H1 (cell line): Measurements from ENCODE around the gene FAM3B. TPM values are rescaled to one million over a fixed set of nuclear protein-coding genes. Genes with fewer than 3 reads are reported as not detected.
A peak's percentile ranks its signal among the peaks of the same experiment; 100 is the strongest.

ENCODE experiments used
- CTCF ChIA-PET: fragments of 300-600 bp; sonication (Branson Sonifier 250); formaldehyde crosslinking; loops from one replicate; lab custom pipeline; 2021; ENCODE audit not compliant: partially characterized antibody; lab: Charles Lee
- POLR2A ChIA-PET: fragments of 300-600 bp; sonication (Branson Sonifier 250); formaldehyde crosslinking; loops from one replicate; lab custom pipeline; 2021; ENCODE audit warnings: inconsistent platforms; ENCODE audit not compliant: partially characterized antibody; lab: Charles Lee
- DNase-seq, 2 experiments: peaks; one replicate each; pipeline versions ENCODE4 v3.0.0 to v3.0.0-alpha.2; 2010 to 2022; ENCODE audit warnings: low spot score in 2 of 2, low read depth in 1 of 2, mixed read lengths in 1 of 2
- FAIRE-seq: peaks from 2 replicates; lab custom pipeline; 2011; peaks lifted over from hg19 to GRCh38; lab: Jason Lieb, UNC
- H2AFZ ChIP-seq: 2 replicates; pipeline ENCODE4 v1.8.1; 2012; ENCODE audit warnings: low read length, inconsistent platforms
- H2AK5ac ChIP-seq: 2 replicates; pipeline ENCODE4 v1.6.1; 2013; ENCODE audit warnings: low read depth, low read length
- H2BK120ac ChIP-seq: replicated peaks from 2 replicates; pipeline ENCODE3; 2013; ENCODE audit warnings: low read depth, low read length, inconsistent platforms
- H2BK12ac ChIP-seq: 2 replicates; pipeline ENCODE4 v1.6.1; 2013; ENCODE audit warnings: low read depth, low read length
- H2BK15ac ChIP-seq: 2 replicates; pipeline ENCODE4 v1.6.1; 2013; ENCODE audit warnings: low read length
- H2BK20ac ChIP-seq: 2 replicates; pipeline ENCODE4 v1.6.1; 2013; ENCODE audit warnings: low read length
- H2BK5ac ChIP-seq: 2 replicates; pipeline ENCODE4 v1.6.1; 2013; ENCODE audit warnings: low read depth, low read length
- H3K14ac ChIP-seq: 2 replicates; pipeline ENCODE4 v1.6.1; 2013; ENCODE audit warnings: inconsistent platforms; ENCODE audit not compliant: insufficient read length
- H3K18ac ChIP-seq: 2 replicates; pipeline ENCODE4 v1.6.1; 2013; ENCODE audit warnings: low read length; ENCODE audit errors: extremely low read depth
- H3K23ac ChIP-seq: 2 replicates; pipeline ENCODE4 v1.6.1; 2013; ENCODE audit warnings: inconsistent platforms; ENCODE audit not compliant: insufficient read length
- H3K23me2 ChIP-seq: 2 replicates; pipeline ENCODE4 v1.6.1; 2013; ENCODE audit warnings: low read depth, low read length
- H3K27ac ChIP-seq: 2 replicates; pipeline ENCODE4 v1.6.1; 2011; ENCODE audit warnings: low read depth, low read length, inconsistent platforms
- H3K27me3 ChIP-seq, 4 experiments: replicated peaks in 1 of 4; 1 replicate in 1 of 4; 2 replicates in 3 of 4; pipeline versions ENCODE4 v1.6.1 to v1.8.1; 2011 to 2013; ENCODE audit warnings: low read length in 3 of 4, mild to moderate bottlenecking in 3 of 4, inconsistent platforms in 2 of 4, mixed read lengths in 2 of 4, moderate library complexity in 1 of 4; ENCODE audit not compliant: control insufficient read depth in 3 of 4, insufficient read depth in 3 of 4; ENCODE audit errors: extremely low read depth in 1 of 4
- H3K36me3 ChIP-seq, 4 experiments: 2 replicates each; pipeline versions ENCODE4 v1.6.1 to v1.8.1; 2011 to 2013; ENCODE audit warnings: mild to moderate bottlenecking in 4 of 4, low read length in 3 of 4, moderate library complexity in 2 of 4, control low read depth in 1 of 4, inconsistent platforms in 1 of 4; ENCODE audit not compliant: insufficient read depth in 4 of 4, control insufficient read depth in 2 of 4
- H3K4ac ChIP-seq: replicated peaks from 2 replicates; pipeline ENCODE3; 2013; ENCODE audit warnings: low read length, low read depth, mixed read lengths, inconsistent platforms; ENCODE audit not compliant: insufficient read length
- H3K4me1 ChIP-seq, 4 experiments: replicated peaks in 1 of 4; 1 replicate in 1 of 4; 2 replicates in 3 of 4; pipeline versions ENCODE4 v1.6.1 to v1.8.1; 2011 to 2013; ENCODE audit warnings: low read length in 3 of 4, inconsistent platforms in 2 of 4, mixed read lengths in 1 of 4; ENCODE audit not compliant: insufficient read depth in 4 of 4, control insufficient read depth in 3 of 4
- H3K4me2 ChIP-seq, 2 experiments: 2 replicates each; pipeline versions ENCODE4 v1.6.1 to v1.8.1; 2011 to 2013; ENCODE audit warnings: low read depth in 2 of 2, low read length in 2 of 2, control low read depth in 1 of 2, inconsistent platforms in 1 of 2, mild to moderate bottlenecking in 1 of 2; ENCODE audit not compliant: insufficient read depth in 1 of 2
- H3K4me3 ChIP-seq, 4 experiments: fragments of 200-600, 300-600 bp in 1 of 4; sonication (generic), shearing (Covaris generic), sonication (Bioruptor Twin) in 1 of 4; 2 replicates each; pipeline versions ENCODE4 v1.5.1 to v1.8.1; 2011 to 2016; ENCODE audit warnings: low read length in 4 of 4, low read depth in 3 of 4, control low read depth in 2 of 4, inconsistent platforms in 2 of 4, mild to moderate bottlenecking in 2 of 4, mixed read lengths in 1 of 4, moderate library complexity in 1 of 4; ENCODE audit not compliant: insufficient read depth in 2 of 4; ENCODE audit errors: extremely low read depth in 1 of 4
- H3K56ac ChIP-seq: replicated peaks from 2 replicates; pipeline ENCODE3; 2013; ENCODE audit warnings: low read depth, mild to moderate bottlenecking, mixed read lengths, low read length, inconsistent platforms; ENCODE audit not compliant: insufficient read length
- H3K79me1 ChIP-seq: 2 replicates; pipeline ENCODE4 v1.6.1; 2013; ENCODE audit warnings: low read depth, low read length, control low read depth
- H3K79me2 ChIP-seq, 2 experiments: 2 replicates each; pipeline versions ENCODE4 v1.6.1 to v1.8.1; 2012 to 2013; ENCODE audit warnings: low read length in 2 of 2, mild to moderate bottlenecking in 2 of 2, inconsistent platforms in 1 of 2; ENCODE audit not compliant: insufficient read depth in 2 of 2, control insufficient read depth in 1 of 2
- H3K9ac ChIP-seq, 4 experiments: replicated peaks in 1 of 4; 1 replicate in 1 of 4; 2 replicates in 3 of 4; pipeline versions ENCODE4 v1.6.1 to v1.8.1; 2011 to 2013; ENCODE audit warnings: low read depth in 3 of 4, low read length in 3 of 4, control low read depth in 2 of 4, mild to moderate bottlenecking in 2 of 4, moderate library complexity in 2 of 4, inconsistent platforms in 1 of 4; ENCODE audit errors: extremely low read depth in 1 of 4
- H3K9me3 ChIP-seq, 2 experiments: 2 replicates each; pipeline versions ENCODE4 v1.6.1 to v1.8.1; 2012 to 2013; ENCODE audit warnings: mild to moderate bottlenecking in 2 of 2, moderate library complexity in 2 of 2, control low read depth in 1 of 2, inconsistent platforms in 1 of 2, low read depth in 1 of 2, low read length in 1 of 2, mixed read lengths in 1 of 2; ENCODE audit not compliant: insufficient read depth in 2 of 2
- H4K20me1 ChIP-seq, 2 experiments: replicated peaks in 1 of 2; 2 replicates each; pipeline versions ENCODE3 to v1.8.1; 2011 to 2013; ENCODE audit warnings: inconsistent platforms in 2 of 2, low read length in 2 of 2, mild to moderate bottlenecking in 1 of 2; ENCODE audit not compliant: insufficient read depth in 2 of 2, control insufficient read depth in 1 of 2
- H4K5ac ChIP-seq: 2 replicates; pipeline ENCODE4 v1.6.1; 2013; ENCODE audit warnings: low read length, low read depth, mixed read lengths, inconsistent platforms; ENCODE audit not compliant: insufficient read length
- H4K8ac ChIP-seq: 2 replicates; pipeline ENCODE4 v1.8.0; 2013; ENCODE audit warnings: mild to moderate bottlenecking, moderate library complexity, low read length, inconsistent platforms; ENCODE audit not compliant: insufficient read depth; ENCODE audit errors: extremely low read depth
- H4K91ac ChIP-seq: replicated peaks from 2 replicates; pipeline ENCODE3; 2013; ENCODE audit warnings: low read length, mixed read lengths, inconsistent platforms; ENCODE audit not compliant: insufficient read length
- CBX5 ChIP-seq: fragments of 300-800, 300-1000 bp; sonication (generic); IDR thresholded peaks from 2 replicates; pipeline ENCODE4 v1.7.1; 2016; ENCODE audit warnings: antibody characterized with exemption, low read length, low read depth
- CREB1 ChIP-seq: IDR thresholded peaks from 2 replicates; pipeline ENCODE4 v1.6.1; 2012; ENCODE audit warnings: inconsistent platforms
- JUN ChIP-seq: IDR thresholded peaks from 2 replicates; pipeline ENCODE4 v1.6.1; 2011; ENCODE audit warnings: low read depth, mild to moderate bottlenecking, improper control_type of control experiment, low read length
- NRF1 ChIP-seq: IDR thresholded peaks from 2 replicates; pipeline ENCODE4 v1.6.1; 2011; ENCODE audit warnings: mild to moderate bottlenecking, low read depth, low read length, improper control_type of control experiment
- RAD21 ChIP-seq, 2 experiments: IDR thresholded peaks in 1 of 2; conservative IDR thresholded peaks in 1 of 2; 2 replicates each; pipeline ENCODE4 v1.6.1; 2011; ENCODE audit warnings: low read depth in 2 of 2, low read length in 2 of 2, improper control_type of control experiment in 1 of 2, inconsistent platforms in 1 of 2, mild to moderate bottlenecking in 1 of 2, moderate library complexity in 1 of 2
- WGBS, 2 experiments: shearing (Covaris generic) in 1 of 2; methylation state at CpG; one replicate each; pipeline versions ENCODE4 v1.1.6 to v1.1.7; 2013 to 2015; ENCODE audit warnings: low lambda C conversion rate in 2 of 2, mixed read lengths in 2 of 2, inconsistent platforms in 1 of 2, low coverage in 1 of 2, missing lambda C conversion rate in 1 of 2; ENCODE audit not compliant: insufficient replicate concordance in 2 of 2, insufficient coverage in 1 of 2, insufficient read length in 1 of 2; ENCODE audit errors: extremely low coverage in 1 of 2, missing lambda C conversion rate in 1 of 2; 5-methylcytosine and 5-hydroxymethylcytosine counted together
- polyA plus RNA-seq, 7 experiments: library from polyadenylated mRNA; depleted of rRNA in 3 of 7; stranded (reverse) in 5 of 7; unstranded in 2 of 7; fragments of >200 nt in 5 of 7; fragments of 200-250 nt in 2 of 7; gene quantifications; 1 replicate in 5 of 7; 2 replicates in 1 of 7; 4 replicates in 1 of 7; pipeline versions ENCODE4 v1.2.1 to v1.2.3, GENCODE V29; 2011 to 2013; ENCODE audit warnings: missing spikeins in 2 of 7, mixed read lengths in 2 of 7
- total RNA-seq: library from RNA; stranded (reverse); fragmentation: NEBNext Ultra II Directional; extraction: Animal tissue kit (Norgen Biotek cat#: 25700); gene quantifications from 2 replicates; pipeline ENCODE4 v1.2.1, GENCODE V29; 2021

FAM3B gene
- total and polyA plus RNA-seq, 2 of the 8 experiments (the other 6 are each of a cell fraction or from before 2014, with no cell fraction given): 2.0 TPM

DNA sequence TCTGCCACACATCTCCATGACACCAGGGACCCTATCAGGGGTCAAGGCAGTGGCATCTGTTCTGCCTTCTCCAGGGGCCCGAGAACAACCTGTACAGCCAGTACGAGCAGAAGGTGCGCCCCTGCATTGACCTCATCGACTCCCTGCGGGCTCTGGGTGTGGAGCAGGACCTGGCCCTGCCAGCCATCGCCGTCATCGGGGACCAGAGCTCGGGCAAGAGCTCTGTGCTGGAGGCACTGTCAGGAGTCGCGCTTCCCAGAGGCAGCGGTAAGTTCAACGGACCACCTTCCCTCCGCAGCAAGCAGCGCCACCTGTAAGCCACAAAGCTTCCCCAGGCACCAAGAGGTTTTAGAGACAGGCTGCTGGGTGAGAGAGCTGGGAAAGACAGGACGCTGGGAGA lies 61.1 kb downstream of the FAM3B start:
- no peaks in the 10 kb centered on the region; a peak in 1 of 7 replicates for H3K27me3 ChIP-seq
- H3K4me1 ChIP-seq: no peaks in the 10 kb centered on the region; a peak in 1 of 7 replicates
- POLR2A ChIA-PET: no interaction called here
- FAIRE-seq: no peak
- H2BK15ac ChIP-seq: no peak overlapping the region
- H3K23me2 ChIP-seq: no peaks in the 10 kb centered on the region
- CTCF ChIA-PET: interaction anchor here (1.1 to 5.2 kb wide), 6 partner anchors 8 to 255 kb away, joined by 3 to 45 read pairs (median 4); no protein-coding TSS in a partner anchor
- no peak overlapping the region for H2BK5ac ChIP-seq
- no peak overlapping the region for H3K4me3 ChIP-seq
- H2AK5ac ChIP-seq: no peak overlapping the region
- H3K79me1 ChIP-seq: no peaks in the 10 kb centered on the region; the same call in 1 of the 2 replicates
- H2BK12ac ChIP-seq: no peak overlapping the region
- no peak overlapping the region for H3K4me2 ChIP-seq
- no peak overlapping the region for H4K91ac ChIP-seq
- H3K4ac ChIP-seq: no peak overlapping the region
- no peak overlapping the region for H4K5ac ChIP-seq
- H4K20me1 ChIP-seq: no peaks in the 10 kb centered on the region
- WGBS, 2 experiments: 85% methylated on average over 16 of the region's 16 CpGs; no CpG with 5 or more reads in 1 of the 2 experiments
- H3K79me2 ChIP-seq: no peaks in the 10 kb centered on the region
- H3K56ac ChIP-seq: no peak overlapping the region
- no peaks in the 10 kb centered on the region for H3K36me3 ChIP-seq
- no peak overlapping the region for H3K18ac ChIP-seq
- H3K14ac ChIP-seq: no peak overlapping the region
- H3K9me3 ChIP-seq: no peaks in the 10 kb centered on the region
- H2AFZ ChIP-seq: no peak overlapping the region
- H3K9ac ChIP-seq: no peak overlapping the region
- no peak overlapping the region for H2BK20ac ChIP-seq
- TF ChIP-seq CBX5: no peak
- TF ChIP-seq JUN: no peak
- no peak for TF ChIP-seq NRF1
- TF ChIP-seq RAD21 (IDR thresholded peaks at IDR 0.05 in 1 of 2, conservative IDR thresholded peaks at IDR 0.05 in 1 of 2; ENCODE audit: low read depth in 2 of 2, low read length in 2 of 2): peak in 1 of 2 experiments; percentile 21; a peak in 1 of 4 replicates
- no peak for TF ChIP-seq CREB1
- no peak overlapping the region; the same call in 1 of the 2 replicates for H4K8ac ChIP-seq
- no peak overlapping the region for H3K23ac ChIP-seq
- no peak overlapping the region for H2BK120ac ChIP-seq
- no peak overlapping the region for H3K27ac ChIP-seq
- DNase-seq: no peak
